ENCODE measurements around the gene LMBRD1. TPM values are rescaled to one million over a fixed set of nuclear protein-coding genes. Genes with fewer than 3 reads are reported as not detected.

Gene LMBRD1
- total and polyA plus RNA-seq, 2 of the 4 experiments (the other 2 are of a cell fraction) = 3.9 to 8.7 TPM

GRCh38 chr6:69796073-69796641, 653 bp downstream of the LMBRD1 start:
- Histone ChIP-seq H3K18ac (ENCODE audit: low read depth, low read length) (peak overlapping the region; percentile 59), H3K27ac (ENCODE audit: insufficient read depth, low read length) (peak overlapping the region; percentile 65), H4K8ac (ENCODE audit: low read depth in 2 of 2, low read length in 2 of 2) (peak overlapping the region; percentile 55 to 83; a peak in 3 of 4 replicates), H3K9ac (ENCODE audit: low read depth, low read length) (peak overlapping the region; percentile 94), H4K20me1 (ENCODE audit: insufficient read depth, low read length) (no peaks in the 10 kb centered on the region), H3K4me2 (ENCODE audit: low read depth, low read length) (peak overlapping the region; percentile 94), H2BK120ac (ENCODE audit: low read depth, low read length) (peak overlapping the region; percentile 10; the same call in 1 of the 2 replicates), H3K27me3 (ENCODE audit: control insufficient read depth, insufficient read depth, low read length) (no peaks in the 10 kb centered on the region), H3K4ac (ENCODE audit: low read depth, low read length) (peak overlapping the region; percentile 67), H2BK5ac (ENCODE audit: low read depth, low read length, poor library complexity, severe bottlenecking) (peak overlapping the region; percentile 8), H2BK15ac (ENCODE audit: low read depth, low read length) (no peak overlapping the region), H3K4me1 (ENCODE audit: control insufficient read depth, insufficient read depth, low read length) (0 out of 2 replicates have a peak, but pooled peaks cover 2% of the 10 kb centered on the region), H2AFZ (replicated peaks; ENCODE audit: low read length, poor library complexity) (peak overlapping the region; percentile 87), H2BK20ac (ENCODE audit: low read depth, low read length) (no peak overlapping the region), H3K56ac (ENCODE audit: extremely low read depth, insufficient read depth, low read length) (peak overlapping the region; percentile 42; the same call in 1 of the 2 replicates), H4K5ac (ENCODE audit: low read depth, low read length) (peak overlapping the region; percentile 55), H2AK9ac (replicated peaks; ENCODE audit: low read depth, low read length, poor library complexity) (peak overlapping the region; percentile 26), H3K36me3 (ENCODE audit: control insufficient read depth, insufficient read depth, low read length) (no peaks in the 10 kb centered on the region), H2AK5ac (ENCODE audit: low read depth, low read length) (no peak overlapping the region), H3K23ac (ENCODE audit: low read depth, low read length) (peak overlapping the region; percentile 61), H4K91ac (ENCODE audit: insufficient read depth, low read depth, low read length) (peak overlapping the region; percentile 36; the same call in 1 of the 2 replicates), H3K79me1 (ENCODE audit: low read depth in 1 of 2, low read length in 2 of 2) (peaks cover 4 to 5% of the 10 kb centered on the region in 2 experiments), H3K9me3 (ENCODE audit: control insufficient read depth, insufficient read depth, low read length) (no peaks in the 10 kb centered on the region), H3K14ac (replicated peaks; ENCODE audit: low read depth, low read length) (peak overlapping the region; percentile 67; the same call in 1 of the 2 replicates), H3K9me1 (ENCODE audit: insufficient read depth, low read length) (no peaks in the 10 kb centered on the region), H3K4me3 (ENCODE audit: insufficient read depth, low read depth, low read length) (peak overlapping the region; percentile 94)
- BruUV-seq (replicated peaks) = TSS peak; percentile 80
- intact Hi-C loops (cut with micrococcal nuclease) = no loop called here
- WGBS, 2 experiments (ENCODE audit: extremely low coverage in 2 of 2, insufficient read length in 1 of 2) = 0% methylated on average over 2 of the region's 20 CpGs; no CpG with 5 or more reads in 1 of the 2 experiments
- ATAC-seq (ENCODE audit: low read depth) = peak; percentile 2
- ChIA-PET POLR2A (ENCODE audit: unreplicated experiment) (interaction anchor here (0.6 kb wide), 2 partner anchors 15 to 827 kb away, joined by 3 to 10 read pairs; no protein-coding TSS in a partner anchor), CTCF (interaction anchor here (0.7 to 1.3 kb wide), 4 partner anchors 15 to 44 kb away, joined by 3 to 4 read pairs (median 3); no protein-coding TSS in a partner anchor)
- peak; percentile 45 for DNase-seq
- in situ Hi-C loops (cut with MboI; ENCODE audit: low sequenced_read_pairs) = no loop called here
- dilution Hi-C loops (cut with HindIII; ENCODE audit: low sequenced_read_pairs, unreplicated experiment) = no loop called here
- TF ChIP-seq CEBPB (IDR thresholded peaks at IDR 0.05; ENCODE audit: low read depth, low read length) = no peak
- TF ChIP-seq MXI1 (IDR thresholded peaks at IDR 0.05; ENCODE audit: borderline replicate concordance, low read depth, low read length) = no peak
- TF ChIP-seq RFX5 (IDR thresholded peaks at IDR 0.05; ENCODE audit: low read depth, low read length) = no peak
- no peak for TF ChIP-seq BHLHE40 (IDR thresholded peaks at IDR 0.05; ENCODE audit: low read depth, low read length)
- TF ChIP-seq CTCF (conservative IDR thresholded peaks at IDR 0.05; ENCODE audit: low read depth, low read length) = no peak
- no peak for TF ChIP-seq FOS (IDR thresholded peaks at IDR 0.05; ENCODE audit: low read depth, low read length)
- no peak for TF ChIP-seq USF2 (IDR thresholded peaks at IDR 0.05; ENCODE audit: low read depth, low read length)
- TF ChIP-seq SMC3 (IDR thresholded peaks at IDR 0.05; ENCODE audit: low read depth, low read length) = no peak
- TF ChIP-seq POLR2A (IDR thresholded peaks at IDR 0.05; ENCODE audit: low read depth, low read length) = no peak
- no peak for TF ChIP-seq RCOR1 (IDR thresholded peaks at IDR 0.05; ENCODE audit: insufficient replicate concordance, low read length)
- TF ChIP-seq MAFK (IDR thresholded peaks at IDR 0.05; ENCODE audit: low read depth, low read length) = no peak
- TF ChIP-seq ELK1 (IDR thresholded peaks at IDR 0.05; ENCODE audit: borderline replicate concordance, low read depth, low read length) = no peak
- TF ChIP-seq CHD1 (IDR thresholded peaks at IDR 0.05; ENCODE audit: low read depth, low read length) = no peak
- no peak for TF ChIP-seq NFE2L2 (IDR thresholded peaks at IDR 0.05; ENCODE audit: low read depth, low read length)
- no peak for TF ChIP-seq MAZ (IDR thresholded peaks at IDR 0.05; ENCODE audit: borderline replicate concordance, low read depth, low read length)
